ENCODE results near the gene CACFD1. TPM values are rescaled to one million over a fixed set of nuclear protein-coding genes. Genes with fewer than 3 reads are reported as not detected.

Gene CACFD1
- total RNA-seq, 4 donors from 2014 or later: 8.6 to 16.3 (median 10.3) TPM

GRCh38 chr9:133440874-133441273 lies 18.9 kb upstream of the CACFD1 start:
- DNase-seq (ENCODE audit: low spot score in 2 of 2): no peak
- TF ChIP-seq CTCF (IDR thresholded peaks at IDR 0.05): no peak
- no peak for TF ChIP-seq EP300 (IDR thresholded peaks at IDR 0.05)
- TF ChIP-seq POLR2A (IDR thresholded peaks at IDR 0.05): no peak

GRCh38 chr9:133441571-133441970 lies 18.2 kb upstream of the CACFD1 start:
- H3K4me1 ChIP-seq: no peaks in the 10 kb centered on the region
- no peaks in the 10 kb centered on the region for H3K27me3 ChIP-seq
- 49 to 60% methylated on average over 3 to 4 of the region's 5 CpGs for WGBS, 2 donors
- TF ChIP-seq CTCF (IDR thresholded peaks at IDR 0.05): no peak
- TF ChIP-seq EP300 (IDR thresholded peaks at IDR 0.05): no peak
- TF ChIP-seq POLR2A (IDR thresholded peaks at IDR 0.05): no peak
- H3K4me3 ChIP-seq: no peak overlapping the region
- no peak overlapping the region for H3K27ac ChIP-seq
- peaks cover 0 to 27% (median 0%) of the 10 kb centered on the region in 3 donors for H3K36me3 ChIP-seq
- no peak for DNase-seq (ENCODE audit: low spot score in 2 of 2)
- H3K9me3 ChIP-seq: no peaks in the 10 kb centered on the region

More at GRCh38 chr9:133440874-133441273, 18.9 kb upstream of the CACFD1 start:
- Histone ChIP-seq H3K27ac (no peak overlapping the region), H3K4me1 (no peaks in the 10 kb centered on the region), H3K27me3 (no peaks in the 10 kb centered on the region), H3K9me3 (no peaks in the 10 kb centered on the region), H3K36me3 (peaks cover 0 to 27% (median 0%) of the 10 kb centered on the region in 3 donors), H3K4me3 (no peak overlapping the region)
- WGBS, 2 donors: 85 to 91% methylated on average over 12 of the region's 12 CpGs

GRCh38 chr9:133443248-133443647 lies 16.5 kb upstream of the CACFD1 start:
- H3K9me3 ChIP-seq: no peaks in the 10 kb centered on the region
- WGBS, 2 donors: 98 to 100% methylated on average over 1 to 7 of the region's 15 CpGs
- H3K27me3 ChIP-seq: no peaks in the 10 kb centered on the region
- DNase-seq (ENCODE audit: low spot score in 2 of 2): no peak
- no peaks in the 10 kb centered on the region for H3K4me1 ChIP-seq
- TF ChIP-seq CTCF (IDR thresholded peaks at IDR 0.05) (no peak), EP300 (IDR thresholded peaks at IDR 0.05) (no peak), POLR2A (IDR thresholded peaks at IDR 0.05) (no peak)
- H3K4me3 ChIP-seq: no peak overlapping the region
- peaks cover 0 to 27% (median 0%) of the 10 kb centered on the region in 3 donors for H3K36me3 ChIP-seq
- H3K27ac ChIP-seq: no peak overlapping the region

GRCh38 chr9:133443982-133444381 lies 15.8 kb upstream of the CACFD1 start:
- DNase-seq (ENCODE audit: low spot score in 2 of 2): no peak
- peaks cover 0 to 27% (median 0%) of the 10 kb centered on the region in 3 donors for H3K36me3 ChIP-seq
- TF ChIP-seq EP300 (IDR thresholded peaks at IDR 0.05): no peak
- TF ChIP-seq CTCF (IDR thresholded peaks at IDR 0.05): no peak
- no peak for TF ChIP-seq POLR2A (IDR thresholded peaks at IDR 0.05)
- H3K9me3 ChIP-seq: no peaks in the 10 kb centered on the region
- H3K27me3 ChIP-seq: no peaks in the 10 kb centered on the region
- H3K4me1 ChIP-seq: no peaks in the 10 kb centered on the region
- 76 to 93% methylated on average over 8 of the region's 8 CpGs for WGBS, 2 donors
- H3K27ac ChIP-seq: no peak overlapping the region
- H3K4me3 ChIP-seq: no peak overlapping the region

- no peak for DNase-seq (ENCODE audit: low spot score in 2 of 2)
- no peak overlapping the region for H3K4me3 ChIP-seq
These were observed 14.3 kb upstream of the CACFD1 start for GRCh38 chr9:133445293-133445969.

More at GRCh38 chr9:133445293-133445969, 14.3 kb upstream of the CACFD1 start:
- 78 to 79% methylated on average over 13 to 23 of the region's 23 CpGs for WGBS, 2 donors
- Histone ChIP-seq H3K27me3 (no peaks in the 10 kb centered on the region), H3K27ac (no peak overlapping the region), H3K9me3 (no peaks in the 10 kb centered on the region), H3K4me1 (no peaks in the 10 kb centered on the region), H3K36me3 (peaks cover 0 to 14% (median 0%) of the 10 kb centered on the region in 3 donors)
- TF ChIP-seq POLR2A (IDR thresholded peaks at IDR 0.05) (no peak), EP300 (IDR thresholded peaks at IDR 0.05) (no peak), CTCF (IDR thresholded peaks at IDR 0.05) (no peak)

Data from tibial nerve (tissue), 4 donors.